NCI-H1105 treated with DMSO at 0.1 percent for 48 hours (cell line): ENCODE measurements around the gene NUP62CL.
A peak's percentile ranks its signal among the peaks of the same experiment; 100 is the strongest.
"Not testable (repeated sequence)": the region's sequence is repeated elsewhere in the genome, so short reads cannot be mapped to it uniquely, and the experiment has no call there.

ENCODE experiments used
- DNase-seq: peaks from one replicate; lab custom pipeline; 2025; lab: John Stamatoyannopoulos, UW

The NUP62CL gene, protein sequence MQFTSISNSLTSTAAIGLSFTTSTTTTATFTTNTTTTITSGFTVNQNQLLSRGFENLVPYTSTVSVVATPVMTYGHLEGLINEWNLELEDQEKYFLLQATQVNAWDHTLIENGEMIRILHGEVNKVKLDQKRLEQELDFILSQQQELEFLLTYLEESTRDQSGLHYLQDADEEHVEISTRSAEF

DNA sequence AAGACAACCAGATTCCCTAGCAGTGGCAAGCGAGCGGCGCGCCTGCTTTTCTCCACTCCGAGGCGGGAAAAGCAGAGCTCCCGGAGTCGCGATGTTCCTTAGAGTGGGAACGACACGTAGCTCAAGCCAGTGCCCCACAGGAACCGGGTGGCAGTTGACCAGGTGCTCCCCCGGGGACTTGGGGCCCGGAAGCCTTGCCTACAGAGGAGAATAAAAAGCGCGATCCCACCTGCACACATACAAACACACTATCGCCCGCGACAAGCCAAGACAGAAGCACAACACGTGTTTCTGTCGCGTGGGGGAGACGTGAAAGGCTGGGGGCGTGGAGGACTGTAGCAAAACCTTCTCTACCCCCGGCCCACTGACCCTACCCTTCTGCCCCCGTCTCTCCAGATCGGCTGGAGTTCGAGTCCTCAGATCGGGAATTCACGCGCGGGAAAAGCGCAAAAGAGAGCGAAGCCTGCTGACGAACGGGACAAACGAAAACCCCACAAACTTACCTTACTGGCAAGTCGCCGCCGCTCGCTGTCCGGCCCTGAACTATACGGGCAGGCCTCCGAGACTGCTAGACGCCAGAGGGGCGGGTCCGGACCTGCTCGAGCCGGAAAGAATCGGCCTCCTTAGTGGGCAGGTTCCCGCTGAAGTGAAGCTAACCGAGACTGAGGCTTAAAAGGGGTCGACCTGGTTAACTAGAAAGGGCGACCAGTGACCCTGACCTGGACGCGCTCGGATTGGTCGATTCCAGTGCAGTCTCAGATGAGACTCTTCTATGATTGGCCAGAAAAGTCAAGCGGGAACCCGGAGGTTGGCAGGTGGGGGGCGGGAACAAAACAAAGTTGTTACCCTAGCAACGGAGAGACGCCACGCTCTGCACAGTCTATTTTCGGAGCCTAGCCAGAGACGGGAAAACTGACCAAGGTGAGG, at the start of gene NUP62CL, which contains the start of gene DNAAF6:
NUP62CL (minus strand) TSS at position 664 of the 927 bp plus-strand sequence. CDS start 31,287 bp downstream, outside the sequence.
DNAAF6 (plus strand) TSS at position 842 of the 927 bp plus-strand sequence. CDS start 6,265 bp downstream, outside the sequence.
- DNase-seq, result peak; percentile 61

DNA sequence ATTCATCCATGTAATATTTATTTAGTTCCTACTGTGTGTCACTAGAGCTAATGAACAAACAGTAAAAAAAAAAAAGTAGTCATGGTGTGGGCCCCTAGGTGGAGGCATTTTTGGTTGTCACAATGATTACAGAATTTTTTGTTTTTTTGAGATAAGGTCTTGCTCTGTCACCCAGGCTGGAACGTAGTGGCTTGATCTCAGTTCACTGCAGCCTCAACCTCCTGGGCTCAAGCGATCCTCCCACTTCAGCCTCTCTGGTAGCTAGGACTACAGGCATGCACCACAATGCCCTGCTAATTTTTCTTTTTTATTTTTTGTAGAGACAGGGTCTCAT, 22.2 kb upstream of the NUP62CL start:
- no peak for DNase-seq

DNA sequence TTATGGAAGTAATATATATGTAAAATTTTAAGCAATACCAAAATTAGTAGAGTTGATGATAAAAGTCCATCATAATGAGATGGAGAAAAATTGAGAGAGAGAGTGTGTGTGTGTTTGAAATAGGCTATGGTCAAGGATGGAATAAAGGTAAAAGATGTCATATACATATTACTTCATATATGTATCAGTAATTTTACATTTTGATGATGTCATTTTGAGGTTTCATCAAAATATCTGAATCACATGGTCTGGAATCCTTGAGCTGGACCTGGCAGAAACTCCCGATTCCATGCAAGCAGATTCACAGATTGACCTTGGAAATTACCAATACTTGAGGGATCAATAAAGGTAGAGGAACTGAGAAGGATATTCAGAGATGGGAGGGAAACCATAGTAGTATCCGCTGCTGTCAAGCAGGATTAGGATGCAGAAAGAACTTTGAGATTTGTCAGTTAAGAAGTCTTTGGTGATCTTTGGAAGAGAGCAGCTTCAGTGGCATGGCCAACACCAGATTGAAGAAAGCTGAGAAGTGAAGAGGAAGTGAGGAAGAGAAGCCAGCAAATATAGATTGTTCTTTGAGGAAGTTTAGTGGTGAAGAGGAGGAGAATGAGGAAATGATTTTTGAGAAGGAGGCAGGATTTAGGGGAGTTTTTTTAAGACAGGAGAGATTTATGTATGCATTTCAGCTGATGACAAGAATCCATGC, 21.7 kb upstream of the NUP62CL start:
- no peak for DNase-seq

DNA sequence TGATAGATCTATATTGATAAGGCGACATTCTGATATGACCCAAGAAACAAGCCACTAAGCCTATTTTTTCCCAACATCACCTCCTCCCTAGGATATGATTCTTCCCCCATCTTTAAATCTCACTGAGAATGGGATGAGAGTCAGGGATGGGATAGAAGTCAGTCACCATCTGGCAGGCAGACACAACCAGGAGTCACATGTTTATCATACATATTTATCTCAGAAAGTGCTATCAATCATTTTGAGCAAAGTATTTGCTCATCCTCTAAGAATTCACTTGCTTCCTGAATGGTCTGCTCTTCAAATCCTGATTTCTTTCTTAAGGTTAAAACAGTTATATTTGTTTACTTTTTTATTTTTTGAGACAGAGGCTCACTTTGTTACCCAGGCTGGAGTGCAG, 20.5 kb upstream of the NUP62CL start:
- no peak for DNase-seq

DNA sequence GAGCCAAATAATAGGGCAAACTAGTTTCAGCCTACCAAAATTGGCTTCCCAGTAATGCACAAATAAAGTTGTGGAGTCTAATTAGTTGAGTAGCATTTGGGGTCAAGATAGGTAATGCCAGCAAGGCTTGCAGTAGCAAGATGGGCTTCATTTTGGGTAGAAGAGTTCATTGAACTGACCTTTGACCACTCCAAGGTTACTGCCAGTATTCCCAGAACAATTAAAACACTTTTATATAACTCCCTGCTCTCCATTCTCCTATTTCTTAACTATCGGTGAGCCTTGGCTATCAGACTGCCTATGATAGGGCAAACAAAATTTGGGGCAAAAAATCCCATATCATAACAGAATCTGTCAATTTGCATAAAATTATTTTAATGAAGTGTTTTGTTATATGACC, 7.2 kb upstream of the NUP62CL start:
- no peak for DNase-seq

DNA sequence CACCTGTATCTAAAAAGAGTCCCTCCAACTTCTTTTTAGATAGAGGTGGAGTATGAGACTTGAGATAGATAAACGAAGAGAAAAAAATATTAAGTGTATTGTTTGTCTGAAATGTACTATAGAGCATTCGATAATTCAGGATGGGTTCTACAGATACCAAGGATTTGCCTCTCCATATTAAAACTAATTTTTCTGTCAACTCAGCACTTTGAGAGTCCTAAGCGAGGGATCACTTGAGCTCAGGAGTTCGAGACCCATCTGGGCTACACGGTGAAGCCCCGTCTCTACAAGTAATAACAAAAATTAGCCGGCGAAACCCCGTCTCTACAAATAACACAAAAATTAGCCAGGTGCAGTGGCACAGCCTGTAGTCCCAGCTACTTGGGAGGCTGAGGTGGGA, 1.7 kb upstream of the NUP62CL start:
- DNase-seq, result no peak

DNA sequence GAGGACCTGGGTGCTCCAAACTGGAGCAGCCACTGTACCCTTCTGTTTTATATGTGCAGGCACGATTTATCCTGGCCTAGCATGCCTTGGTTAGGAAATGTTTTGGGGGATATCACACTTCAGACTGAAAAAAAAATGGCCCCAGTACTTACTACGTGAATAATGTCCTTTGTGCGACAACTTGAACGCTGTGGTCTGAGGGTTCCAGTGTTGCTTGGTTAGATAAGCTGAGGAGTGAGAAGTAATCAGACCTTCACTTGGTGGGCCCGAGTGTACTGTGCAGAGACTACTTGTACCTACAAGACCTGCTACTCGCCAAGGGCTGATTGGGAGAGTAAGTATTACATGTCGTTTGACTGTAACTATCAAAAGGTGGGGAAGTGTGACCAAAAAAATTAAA, 856 bp upstream of the NUP62CL start:
- no peak for DNase-seq

DNA sequence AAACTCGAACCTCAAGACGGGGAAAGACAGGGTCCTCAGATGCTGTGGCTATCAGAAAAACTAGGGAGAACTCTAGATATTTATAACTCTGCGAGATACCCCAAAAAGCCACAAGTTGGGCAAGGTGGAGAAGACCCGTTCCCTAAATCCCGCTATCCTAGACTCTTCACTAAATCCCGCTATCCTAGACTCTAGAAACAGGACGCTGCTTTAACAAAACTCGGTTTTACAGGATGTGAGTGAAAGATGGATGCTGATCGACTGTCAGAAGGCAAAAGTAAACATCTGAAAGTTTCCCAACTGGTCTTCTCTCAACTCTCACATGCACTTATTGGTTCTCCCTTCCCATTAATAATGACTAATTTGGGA, 448 bp upstream of the NUP62CL start:
- no peak for DNase-seq

DNA sequence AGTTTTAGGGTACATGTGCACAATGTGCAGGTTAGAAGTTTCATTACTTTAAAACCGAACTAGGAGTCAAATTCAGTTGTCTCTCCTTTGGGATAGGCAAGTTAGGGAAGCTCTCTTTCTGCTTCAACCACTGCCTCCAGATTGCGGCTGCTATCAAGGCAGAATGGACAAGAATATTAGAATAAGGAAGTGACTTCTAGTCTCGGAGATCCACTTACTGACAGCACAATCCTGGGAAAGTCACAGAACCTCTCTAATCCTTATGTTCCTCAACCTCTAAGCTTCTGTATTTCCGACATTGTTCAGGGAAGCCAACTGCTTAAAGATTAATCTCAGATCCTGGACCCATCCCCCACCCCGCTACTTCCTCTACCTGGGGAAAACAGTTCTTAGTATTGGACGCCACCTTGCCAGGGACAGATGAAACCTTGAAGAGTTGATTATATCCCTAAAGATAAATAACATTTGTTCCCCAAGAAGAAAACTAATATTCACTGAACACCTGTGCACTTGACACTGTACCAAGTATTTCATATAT, 2.1 kb downstream of the NUP62CL start:
- DNase-seq, result no peak

DNA sequence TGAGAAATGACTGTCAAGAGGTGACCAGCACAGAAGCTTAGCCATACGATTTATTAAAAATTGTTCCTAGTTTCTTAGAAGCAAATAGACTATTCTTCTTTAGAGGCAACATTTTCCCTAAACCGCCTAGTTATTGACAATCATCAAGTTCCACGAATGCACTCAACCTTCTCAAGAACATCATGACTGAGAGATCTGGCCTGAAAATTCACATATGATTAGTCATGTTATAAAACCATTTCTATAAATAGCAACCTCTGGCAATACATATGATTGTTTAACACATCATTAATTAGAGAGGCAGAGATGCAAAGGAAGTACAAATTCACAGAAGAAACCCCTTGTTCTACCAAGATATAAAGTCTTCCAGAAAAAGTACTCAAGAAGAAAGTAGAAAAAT, 6.7 kb downstream of the NUP62CL start:
- DNase-seq, result no peak

DNA sequence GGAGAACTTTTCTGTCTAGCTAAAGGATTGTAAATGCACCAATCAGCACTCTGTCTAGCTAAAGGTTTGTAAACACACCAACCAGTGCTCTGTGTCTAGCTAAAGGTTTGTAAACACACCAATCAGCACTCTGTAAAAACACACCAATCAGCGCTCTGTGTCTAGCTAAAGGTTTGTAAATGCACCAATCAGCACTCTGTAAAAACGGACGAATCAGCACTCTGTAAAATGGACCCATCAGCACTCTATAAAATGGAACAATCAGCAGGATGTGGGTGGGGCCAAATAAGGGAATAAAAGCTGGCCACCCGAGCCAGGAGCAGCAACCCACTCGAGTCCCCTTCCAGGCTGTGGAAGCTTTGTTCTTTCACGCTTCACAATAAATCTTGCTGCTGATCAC, 8.2 kb downstream of the NUP62CL start:
- DNase-seq, result not testable (repeated sequence)

DNA sequence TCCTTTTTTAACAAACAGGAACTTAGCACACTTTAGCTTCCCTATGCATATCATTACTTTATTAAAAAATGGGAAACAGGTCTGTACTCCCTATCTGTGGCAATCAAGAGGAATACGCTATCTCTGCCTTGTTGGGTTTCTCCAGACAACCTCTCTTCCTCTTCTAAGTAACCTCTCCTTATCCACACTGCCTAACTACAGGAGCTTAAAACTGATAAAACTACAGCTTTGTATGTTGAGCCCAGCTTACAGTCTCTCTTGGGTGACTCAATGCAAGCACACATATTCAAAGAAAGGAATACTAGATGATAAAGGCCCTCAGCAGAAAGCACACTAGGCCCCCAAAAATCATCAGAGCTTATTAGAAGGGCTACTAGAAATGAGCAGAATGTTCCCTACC, 8.9 kb downstream of the NUP62CL start:
- no peak for DNase-seq

DNA sequence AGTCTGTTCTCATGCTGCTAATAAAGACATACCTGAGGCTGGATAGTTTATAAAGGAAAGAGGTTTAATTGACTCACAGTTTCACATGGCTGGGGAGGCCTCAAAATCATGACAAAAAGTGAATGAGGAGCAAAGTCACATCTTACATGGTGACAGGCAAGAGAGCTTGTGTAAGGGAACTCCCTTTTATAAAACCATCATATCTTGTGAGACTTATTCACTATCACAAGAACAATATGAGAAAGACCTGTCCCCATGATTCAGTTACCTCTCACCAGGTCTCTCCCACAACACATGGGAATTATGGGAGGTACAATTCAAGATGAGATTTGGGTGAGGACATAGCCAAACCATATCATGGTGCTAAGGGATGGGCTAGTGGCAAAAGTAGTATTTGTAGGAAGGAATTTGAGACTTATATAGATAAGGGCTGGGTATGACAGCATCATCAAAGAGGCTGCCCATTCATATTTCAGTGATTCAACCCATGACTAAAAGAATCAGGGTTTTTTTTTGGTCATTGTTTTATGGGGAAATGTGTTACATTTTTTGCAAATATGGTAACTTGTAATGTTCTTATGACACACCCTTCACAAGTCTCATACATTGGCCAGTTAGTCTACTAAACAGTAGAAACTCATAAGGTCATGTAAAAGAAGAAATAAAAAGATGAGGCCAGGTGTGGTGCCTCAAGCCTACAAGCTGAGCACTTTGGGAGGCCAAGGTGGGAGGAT, 34.7 kb downstream of the NUP62CL start:
- no peak for DNase-seq

DNA sequence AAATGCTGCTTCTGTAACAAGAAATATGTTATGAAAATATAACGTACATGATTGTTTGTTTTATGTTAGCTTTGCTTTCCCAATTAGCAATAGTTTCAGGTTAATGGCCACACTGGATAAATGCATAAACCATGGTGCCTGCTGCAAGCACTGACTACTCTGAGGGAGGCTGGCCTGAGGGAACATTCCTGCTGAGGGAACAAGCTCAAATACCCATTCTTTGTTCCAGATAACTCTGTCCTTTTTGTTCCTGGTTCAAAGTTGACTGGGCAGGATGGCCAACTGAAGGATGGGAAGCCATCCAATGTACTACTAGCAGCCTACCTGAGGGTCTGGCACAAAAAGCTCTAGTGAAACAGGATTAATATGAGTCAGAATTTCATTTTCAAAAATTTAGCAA, 37.5 kb downstream of the NUP62CL start:
- DNase-seq, result no peak

DNA sequence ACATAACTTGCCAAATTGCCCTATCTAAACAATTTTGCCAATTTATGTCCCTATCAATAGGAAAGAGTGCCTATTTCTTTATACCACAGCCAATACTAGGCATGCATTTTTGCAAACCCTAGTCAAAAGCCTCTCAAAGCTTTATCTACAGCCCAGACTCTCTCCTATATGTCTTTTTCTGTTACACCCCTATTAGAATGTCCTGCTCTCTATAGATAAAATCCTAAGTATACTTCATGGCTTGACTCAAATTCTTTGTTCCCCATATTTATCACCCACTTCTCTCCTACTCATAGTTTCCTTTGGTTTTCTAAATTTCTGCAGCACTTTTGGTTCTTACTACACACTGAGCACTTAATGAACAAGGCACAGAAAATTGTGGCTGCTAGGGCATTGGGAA, 38.0 kb downstream of the NUP62CL start:
- DNase-seq, result no peak

DNA sequence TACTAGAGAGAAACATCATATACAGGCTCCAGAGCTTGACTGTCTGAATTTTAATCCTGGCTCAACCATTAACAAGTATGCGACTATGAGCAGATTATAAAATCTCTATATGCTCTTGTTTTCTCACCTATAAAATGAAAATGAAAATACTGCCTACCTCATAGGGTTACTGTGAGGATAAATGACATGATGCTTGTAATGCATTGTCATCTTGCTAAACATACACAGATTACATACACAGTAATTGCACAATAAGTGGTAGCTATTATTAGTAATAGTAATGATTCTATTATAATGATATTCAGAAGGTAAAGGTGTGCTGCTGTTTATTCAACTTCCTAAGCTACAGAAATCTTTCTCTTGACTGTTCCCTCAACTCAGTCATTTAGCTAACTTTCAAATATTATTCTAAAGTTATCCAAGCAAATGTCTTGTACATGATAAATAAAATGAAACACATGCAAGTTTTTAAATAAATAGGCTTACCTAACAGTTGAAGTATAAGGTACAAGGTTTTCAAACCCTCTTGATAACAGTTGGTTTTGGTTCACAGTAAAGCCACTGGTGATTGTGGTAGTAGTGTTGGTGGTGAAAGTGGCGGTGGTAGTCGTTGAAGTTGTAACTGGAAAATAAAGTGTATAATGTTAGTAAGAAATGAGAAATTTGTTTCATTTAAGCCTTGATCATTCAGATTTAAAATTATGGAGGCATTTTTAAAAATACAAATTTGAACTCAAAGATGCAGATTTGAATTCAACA, 38.9 kb downstream of the NUP62CL start:
- no peak for DNase-seq

DNA sequence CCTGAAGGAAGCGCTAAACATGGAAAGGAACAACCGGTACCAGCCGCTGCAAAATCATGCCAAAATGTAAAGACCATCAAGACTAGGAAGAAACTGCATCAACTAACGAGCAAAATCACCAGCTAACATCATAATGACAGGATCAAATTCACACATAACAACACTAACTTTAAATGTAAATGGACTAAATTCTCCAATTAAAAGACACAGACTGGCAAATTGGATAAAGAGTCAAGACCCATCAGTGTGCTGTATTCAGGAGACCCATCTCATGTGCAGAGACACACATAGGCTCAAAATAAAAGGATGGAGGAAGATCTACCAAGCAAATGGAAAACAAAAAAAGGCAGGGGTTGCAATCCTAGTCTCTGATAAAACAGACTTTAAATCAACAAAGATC, 48.6 kb downstream of the NUP62CL start:
- DNase-seq, result not testable (repeated sequence)

DNA sequence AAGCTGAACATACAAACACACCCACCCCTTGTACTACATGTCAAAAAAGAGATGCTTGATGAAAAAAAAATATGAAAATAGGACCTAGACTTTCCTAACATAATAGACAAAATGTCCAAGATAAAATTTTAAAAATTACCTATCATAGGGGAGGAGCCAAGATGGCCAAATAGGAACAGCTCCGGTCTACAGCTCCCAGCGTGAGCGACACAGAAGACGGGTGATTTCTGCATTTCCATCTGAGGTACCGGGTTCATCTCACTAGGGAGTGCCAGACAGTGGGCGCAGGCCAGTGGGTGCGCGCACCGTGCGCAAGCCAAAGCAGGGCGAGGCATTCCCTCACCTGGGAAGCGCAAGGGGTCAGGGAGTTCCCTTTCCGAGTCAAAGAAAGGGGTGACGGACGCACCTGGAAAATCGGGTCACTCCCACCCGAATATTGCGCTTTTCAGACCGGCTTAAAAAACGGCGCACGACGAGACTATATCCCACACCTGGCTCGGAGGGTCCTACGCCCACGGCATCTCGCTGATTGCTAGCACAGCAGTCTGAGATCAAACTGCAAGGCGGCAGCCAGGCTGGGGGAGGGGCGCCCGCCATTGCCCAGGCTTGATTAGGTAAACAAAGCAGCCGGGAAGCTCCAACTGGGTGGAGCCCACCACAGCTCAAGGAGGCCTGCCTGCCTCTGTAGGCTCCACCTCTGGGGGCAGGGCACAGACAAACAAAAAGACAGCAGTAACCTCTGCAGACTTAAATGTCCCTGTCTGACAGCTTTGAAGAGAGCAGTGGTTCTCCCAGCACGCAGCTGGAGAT, 50.4 kb downstream of the NUP62CL start:
- not testable (repeated sequence) for DNase-seq

DNA sequence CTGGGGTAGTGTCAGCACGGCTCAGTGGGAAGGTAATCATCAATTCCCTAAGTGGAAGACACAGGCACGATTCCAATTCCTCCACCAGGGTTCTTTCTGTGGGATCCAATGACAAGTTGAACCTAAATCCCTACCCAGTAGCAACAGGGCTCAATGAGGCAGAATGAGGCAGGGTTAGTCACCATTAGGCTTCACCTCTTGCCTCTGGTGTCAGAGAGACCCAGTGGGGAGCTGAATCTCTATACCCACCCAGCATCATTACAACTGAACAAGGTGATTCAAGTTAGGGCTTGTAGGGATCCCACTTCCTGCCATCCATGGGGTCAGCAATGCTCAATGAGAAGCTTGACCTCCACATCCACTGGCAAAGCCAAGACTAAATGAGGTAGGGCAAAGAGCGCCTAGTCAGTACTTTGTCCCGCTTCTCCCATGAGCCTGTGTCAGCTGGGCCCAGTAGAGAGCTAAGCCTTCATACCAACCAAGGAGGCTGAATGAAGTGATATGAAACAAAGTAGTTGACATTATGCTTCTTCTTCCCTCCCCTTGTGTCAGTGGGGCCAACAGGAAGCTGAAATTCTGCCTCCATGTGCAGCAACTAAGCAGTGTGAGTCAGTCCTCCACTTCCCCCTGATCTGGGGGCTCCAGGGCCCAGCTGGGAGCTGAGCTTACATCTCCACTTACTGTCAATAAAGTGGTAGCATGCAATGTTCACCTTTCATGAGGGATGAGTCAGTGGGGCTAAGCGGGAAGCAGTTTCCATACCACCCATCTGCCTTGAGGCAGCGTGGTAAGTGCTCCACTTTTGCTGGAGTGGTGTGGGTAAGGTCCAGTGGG, 51.2 kb downstream of the NUP62CL start:
- peak; percentile 2 for DNase-seq
